ENCODE results near the gene LRRN3. TPM values are rescaled to one million over a fixed set of nuclear protein-coding genes. Genes with fewer than 3 reads are reported as not detected.

Gene LRRN3
- total and polyA plus RNA-seq, 2 of the 8 experiments (the other 6 are each of a cell fraction or from before 2014, with no cell fraction given) = 0.20 to 0.32 TPM

DNA sequence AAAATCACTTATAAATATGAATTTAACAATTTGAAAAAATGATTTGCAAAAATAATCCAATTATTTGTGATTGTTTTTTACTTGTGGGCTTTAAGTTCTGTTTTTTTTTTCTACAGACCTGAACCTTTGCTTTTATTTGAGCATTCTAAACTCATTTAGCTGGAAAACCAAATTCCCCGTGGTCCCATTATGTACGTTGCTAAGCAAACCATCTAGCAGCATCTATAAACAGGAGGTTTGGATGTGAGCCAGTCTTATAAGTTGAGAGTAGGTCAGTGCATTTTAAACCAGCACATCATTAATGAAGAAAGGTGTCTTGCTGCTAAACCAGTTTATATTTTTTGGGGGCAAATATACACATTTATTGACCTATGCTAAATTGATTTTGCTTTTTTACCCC is 77.3 kb downstream of the LRRN3 start (continued):
- TF ChIP-seq CHD7 (IDR thresholded peaks at IDR 0.05; ENCODE audit: insufficient replicate concordance, low read length) = no peak
- TF ChIP-seq, protein P1, sequence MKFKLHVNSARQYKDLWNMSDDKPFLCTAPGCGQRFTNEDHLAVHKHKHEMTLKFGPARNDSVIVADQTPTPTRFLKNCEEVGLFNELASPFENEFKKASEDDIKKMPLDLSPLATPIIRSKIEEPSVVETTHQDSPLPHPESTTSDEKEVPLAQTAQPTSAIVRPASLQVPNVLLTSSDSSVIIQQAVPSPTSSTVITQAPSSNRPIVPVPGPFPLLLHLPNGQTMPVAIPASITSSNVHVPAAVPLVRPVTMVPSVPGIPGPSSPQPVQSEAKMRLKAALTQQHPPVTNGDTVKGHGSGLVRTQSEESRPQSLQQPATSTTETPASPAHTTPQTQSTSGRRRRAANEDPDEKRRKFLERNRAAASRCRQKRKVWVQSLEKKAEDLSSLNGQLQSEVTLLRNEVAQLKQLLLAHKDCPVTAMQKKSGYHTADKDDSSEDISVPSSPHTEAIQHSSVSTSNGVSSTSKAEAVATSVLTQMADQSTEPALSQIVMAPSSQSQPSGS (IDR thresholded peaks at IDR 0.05; ENCODE audit: low read length) = no peak
- TF ChIP-seq EP300 (IDR thresholded peaks at IDR 0.05; ENCODE audit: borderline replicate concordance in 1 of 2, low read depth in 2 of 2, low read length in 2 of 2) = no peak
- TF ChIP-seq SP2 (IDR thresholded peaks at IDR 0.05; ENCODE audit: low read length) = no peak
- TF ChIP-seq, protein P2, sequence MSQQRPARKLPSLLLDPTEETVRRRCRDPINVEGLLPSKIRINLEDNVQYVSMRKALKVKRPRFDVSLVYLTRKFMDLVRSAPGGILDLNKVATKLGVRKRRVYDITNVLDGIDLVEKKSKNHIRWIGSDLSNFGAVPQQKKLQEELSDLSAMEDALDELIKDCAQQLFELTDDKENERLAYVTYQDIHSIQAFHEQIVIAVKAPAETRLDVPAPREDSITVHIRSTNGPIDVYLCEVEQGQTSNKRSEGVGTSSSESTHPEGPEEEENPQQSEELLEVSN (IDR thresholded peaks at IDR 0.05) = no peak
- no peak for TF ChIP-seq SIN3A (conservative IDR thresholded peaks at IDR 0.05 in 1 of 2, IDR thresholded peaks at IDR 0.05 in 1 of 2; ENCODE audit: low read depth in 1 of 2, low read length in 2 of 2)
- no peak for TF ChIP-seq GABPA (IDR thresholded peaks at IDR 0.05; ENCODE audit: borderline replicate concordance, insufficient read depth, low read length)
- no peak for TF ChIP-seq TEAD4 (IDR thresholded peaks at IDR 0.05; ENCODE audit: low read depth, low read length)
- no peak for TF ChIP-seq POU5F1 (IDR thresholded peaks at IDR 0.05; ENCODE audit: low read depth, low read length)

All from H1 (cell line).